ENCODE results near the gene FAM170B.

DNA sequence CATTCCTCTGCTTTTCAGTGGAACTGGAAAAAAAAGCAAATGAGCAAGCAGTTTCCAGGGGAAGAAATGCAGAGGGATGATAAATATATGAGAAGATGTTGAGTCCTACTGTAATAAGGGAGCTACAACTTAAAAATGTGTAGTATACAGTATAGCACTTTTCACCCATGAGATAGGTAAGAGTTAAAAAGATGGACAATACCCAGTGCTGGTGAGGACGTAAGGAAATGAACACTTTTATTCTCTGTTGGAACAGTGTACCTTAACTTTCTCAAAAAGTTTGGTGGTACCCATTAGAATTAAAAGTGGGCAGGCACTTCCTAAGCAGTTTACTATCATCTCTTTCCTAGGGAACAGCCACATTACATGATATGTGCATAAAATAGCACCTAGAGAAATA, 2.7 kb upstream of the FAM170B start:
- TF ChIP-seq, protein P1, sequence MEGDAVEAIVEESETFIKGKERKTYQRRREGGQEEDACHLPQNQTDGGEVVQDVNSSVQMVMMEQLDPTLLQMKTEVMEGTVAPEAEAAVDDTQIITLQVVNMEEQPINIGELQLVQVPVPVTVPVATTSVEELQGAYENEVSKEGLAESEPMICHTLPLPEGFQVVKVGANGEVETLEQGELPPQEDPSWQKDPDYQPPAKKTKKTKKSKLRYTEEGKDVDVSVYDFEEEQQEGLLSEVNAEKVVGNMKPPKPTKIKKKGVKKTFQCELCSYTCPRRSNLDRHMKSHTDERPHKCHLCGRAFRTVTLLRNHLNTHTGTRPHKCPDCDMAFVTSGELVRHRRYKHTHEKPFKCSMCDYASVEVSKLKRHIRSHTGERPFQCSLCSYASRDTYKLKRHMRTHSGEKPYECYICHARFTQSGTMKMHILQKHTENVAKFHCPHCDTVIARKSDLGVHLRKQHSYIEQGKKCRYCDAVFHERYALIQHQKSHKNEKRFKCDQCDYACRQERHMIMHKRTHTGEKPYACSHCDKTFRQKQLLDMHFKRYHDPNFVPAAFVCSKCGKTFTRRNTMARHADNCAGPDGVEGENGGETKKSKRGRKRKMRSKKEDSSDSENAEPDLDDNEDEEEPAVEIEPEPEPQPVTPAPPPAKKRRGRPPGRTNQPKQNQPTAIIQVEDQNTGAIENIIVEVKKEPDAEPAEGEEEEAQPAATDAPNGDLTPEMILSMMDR (conservative IDR thresholded peaks at IDR 0.05; ENCODE audit: low read depth, low read length) = no peak
- TF ChIP-seq EZH2 (IDR thresholded peaks at IDR 0.05; ENCODE audit: low read length, unreplicated experiment) (no peak), EZH2phosphoT487 (IDR thresholded peaks at IDR 0.05; ENCODE audit: borderline replicate concordance, low read length) (no peak)

Measured in PC-3 (cell line).